IPS DF 4.7 (cell line): ENCODE data around the gene CFAP46.
"Not testable (repeated sequence)": the region's sequence is repeated elsewhere in the genome, so short reads cannot be mapped to it uniquely, and the experiment has no call there.

ENCODE experiments used
- DNase-seq: peaks from one replicate; pipeline ENCODE4 v3.0.0-alpha.2; 2013; ENCODE audit warnings: low spot score; ENCODE audit errors: extremely low read depth

Gene CFAP46

DNA sequence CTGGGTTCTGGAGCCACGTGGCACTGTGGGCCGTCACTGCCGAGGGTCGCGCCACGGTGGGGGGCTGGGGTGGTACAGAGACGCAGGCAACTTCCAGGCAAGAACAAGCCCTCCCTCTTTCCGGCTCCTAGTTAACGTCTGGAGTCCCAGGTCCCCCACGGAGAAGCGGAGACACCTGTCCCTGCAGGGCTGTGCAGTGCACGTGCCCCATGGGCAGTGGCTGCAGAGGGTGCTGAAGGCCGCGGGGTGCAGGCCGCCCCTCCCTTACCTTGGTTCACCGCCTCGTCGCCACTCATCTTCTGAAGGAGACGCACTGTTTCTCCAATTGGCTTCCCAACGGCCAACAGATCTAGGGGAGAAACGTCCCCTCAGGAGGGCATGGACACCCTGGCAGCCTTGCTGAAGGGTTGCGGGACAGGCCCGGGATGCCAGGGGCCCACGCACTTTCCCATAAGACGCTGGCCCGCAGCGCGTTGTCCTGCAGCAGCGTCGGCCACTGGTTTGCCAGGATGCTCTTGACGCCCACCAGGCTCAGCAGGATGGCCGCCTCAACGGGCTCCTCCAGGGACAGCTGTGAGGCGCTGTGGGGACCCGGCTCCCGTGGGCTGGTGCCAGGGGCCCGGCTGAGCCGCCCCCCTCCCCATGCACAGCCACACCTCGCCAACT, 132.1 kb downstream of the CFAP46 start:
- DNase-seq = no peak

GRCh38 chr10:132809232-132810140, 132.9 kb downstream of the CFAP46 start:
- DNase-seq = no peak

DNA sequence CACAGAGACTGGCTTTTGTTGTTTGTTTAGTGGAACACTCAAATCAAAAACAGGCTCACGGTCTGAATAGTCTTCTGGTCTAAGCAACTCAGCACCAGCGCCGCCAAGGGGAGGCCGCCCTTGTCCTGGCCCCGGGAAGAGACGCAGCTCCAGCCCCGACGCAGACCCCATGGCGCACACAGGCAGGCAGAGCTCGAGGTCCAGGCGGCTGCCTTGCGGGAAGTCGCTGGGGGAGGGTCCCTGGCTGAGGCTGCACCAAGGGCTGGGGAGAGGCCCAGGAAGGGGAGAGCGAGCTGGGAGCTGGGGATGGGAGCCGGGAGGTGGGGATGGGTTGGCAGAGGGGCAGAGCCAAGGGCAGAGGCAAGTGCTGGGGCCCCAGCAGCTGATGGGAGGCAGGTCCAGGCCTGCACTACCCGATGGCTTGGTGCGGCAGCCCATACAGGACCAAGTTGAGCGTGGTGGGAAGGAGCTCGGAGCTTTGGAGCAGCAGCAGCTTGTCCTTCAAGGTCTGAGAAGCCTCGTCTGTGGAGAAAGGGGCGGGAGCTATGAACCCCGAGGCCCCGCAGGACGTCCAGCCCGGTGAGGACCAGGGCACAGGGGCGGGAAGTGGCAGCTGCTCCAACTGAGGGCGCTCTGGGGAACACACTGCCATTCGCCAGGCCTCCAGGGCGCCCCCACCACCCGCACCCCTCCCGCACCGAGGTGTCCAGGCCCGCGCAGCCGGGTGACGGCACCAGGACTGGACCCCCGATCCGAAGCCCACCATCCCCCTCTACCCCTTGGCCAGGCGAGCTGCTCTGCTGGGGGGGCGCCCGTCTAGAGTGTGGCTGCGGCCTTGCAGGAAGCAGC, 133.8 kb downstream of the CFAP46 start:
- DNase-seq = no peak

- no peak for DNase-seq
These were observed 134.7 kb downstream of the CFAP46 start for GRCh38 chr10:132807621-132808049.

DNA sequence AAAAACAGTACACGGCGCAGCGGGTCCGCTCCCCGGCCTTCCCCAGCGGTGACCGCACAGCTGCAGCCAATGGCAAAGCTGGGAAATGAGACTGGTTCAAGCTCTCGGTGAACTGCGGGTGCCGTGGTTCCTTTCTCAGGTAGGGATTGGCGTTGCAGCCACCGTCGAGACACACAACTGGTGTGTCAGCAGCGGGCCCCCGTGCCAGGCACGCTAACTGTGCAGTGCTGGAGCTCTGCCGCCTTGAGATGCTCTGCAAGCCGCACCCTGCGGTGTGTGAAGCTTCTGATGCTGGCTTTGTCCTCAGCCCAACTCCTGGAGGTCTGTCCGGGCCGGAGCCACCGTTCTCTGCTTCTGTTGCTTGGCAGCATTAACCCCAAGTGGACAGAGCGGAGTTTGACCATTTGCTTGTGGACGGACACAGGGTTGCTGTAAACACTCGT, 135.8 kb downstream of the CFAP46 start:
- no peak for DNase-seq

DNA sequence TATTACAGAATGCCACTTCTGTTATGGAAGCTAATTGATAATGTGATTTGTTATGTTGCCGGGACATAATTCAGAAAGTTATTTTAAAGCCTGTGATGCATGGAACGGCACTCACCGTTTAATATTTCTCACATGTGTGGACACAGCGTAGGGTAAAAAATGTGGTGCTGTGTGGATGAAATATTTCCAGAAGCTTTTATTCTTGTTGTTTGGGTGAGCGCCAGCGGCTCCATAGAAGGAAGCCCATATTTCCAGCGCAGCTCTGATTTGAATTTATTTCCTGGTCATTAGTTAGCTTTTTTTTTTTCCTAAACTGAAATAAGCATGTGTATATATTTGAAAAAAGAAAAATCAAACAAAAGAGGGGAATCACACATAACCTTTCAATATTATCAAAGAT, 136.3 kb downstream of the CFAP46 start:
- DNase-seq = no peak

GRCh38 chr10:132805599-132805998, 136.8 kb downstream of the CFAP46 start:
- no peak for DNase-seq

GRCh38 chr10:132804785-132805426, 137.5 kb downstream of the CFAP46 start:
- DNase-seq = no peak

DNA sequence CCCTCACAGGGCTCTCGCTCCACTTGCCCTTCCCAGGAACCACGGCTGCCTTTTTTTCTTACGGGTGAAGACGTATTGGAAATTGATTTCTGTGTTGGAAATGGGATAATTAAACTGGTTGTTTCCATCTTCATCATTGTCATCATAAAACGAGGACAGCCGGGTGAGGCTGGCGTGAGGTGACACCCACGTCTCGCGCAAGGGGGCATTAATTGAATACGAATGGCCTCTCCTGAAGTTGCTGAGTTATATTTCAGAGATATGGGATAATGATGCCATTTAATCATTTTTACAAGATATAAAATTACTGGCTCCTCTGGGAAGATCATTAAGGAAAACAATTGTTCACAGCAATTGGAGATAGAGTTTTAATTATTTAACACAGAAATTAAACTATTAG, 138.1 kb downstream of the CFAP46 start:
- no peak for DNase-seq

DNA sequence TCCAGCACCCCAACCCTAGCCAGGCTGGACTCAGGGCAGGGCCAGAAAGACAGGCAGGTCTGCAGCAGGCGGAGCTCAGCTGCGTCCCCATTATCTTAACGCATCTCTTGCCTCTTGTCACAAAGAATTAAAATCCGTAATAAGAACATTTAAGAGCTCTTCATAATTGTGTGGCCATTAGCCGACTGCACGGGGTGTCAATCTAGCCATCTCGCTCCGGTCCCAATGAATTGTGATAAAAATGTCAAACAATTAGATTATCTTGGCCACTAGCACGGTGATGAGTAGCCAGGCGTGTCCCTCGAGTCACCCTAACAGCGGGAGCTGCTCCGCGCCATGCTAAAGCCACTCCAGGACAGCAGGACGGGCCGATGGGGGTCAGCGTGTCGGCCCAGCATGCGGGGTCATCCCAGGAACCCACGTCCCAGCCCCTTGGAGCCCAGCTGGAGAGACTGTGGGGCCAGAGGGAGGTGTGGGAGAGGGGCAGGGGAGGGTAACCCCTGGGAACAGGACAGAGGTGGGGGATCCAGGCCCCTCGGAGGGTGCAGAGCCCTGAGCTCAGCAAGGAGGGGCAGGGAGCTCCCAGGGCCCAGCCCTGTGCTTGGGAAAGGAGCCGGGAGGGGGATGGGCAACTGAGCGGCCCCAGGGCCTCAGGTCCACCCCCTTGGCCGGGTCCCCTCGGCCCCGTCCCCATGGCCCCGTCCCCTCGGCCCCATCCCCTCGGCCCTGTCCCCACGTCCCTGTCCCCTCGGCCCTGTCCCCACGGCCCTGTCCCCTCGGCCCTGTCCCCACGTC, 138.8 kb downstream of the CFAP46 start:
- DNase-seq = no peak

GRCh38 chr10:132802694-132803320, 139.6 kb downstream of the CFAP46 start:
- no peak for DNase-seq

- DNase-seq = no peak
These were observed 140.3 kb downstream of the CFAP46 start for GRCh38 chr10:132802048-132802447.

GRCh38 chr10:132799865-132800264, 142.5 kb downstream of the CFAP46 start:
- DNase-seq = no peak

DNA sequence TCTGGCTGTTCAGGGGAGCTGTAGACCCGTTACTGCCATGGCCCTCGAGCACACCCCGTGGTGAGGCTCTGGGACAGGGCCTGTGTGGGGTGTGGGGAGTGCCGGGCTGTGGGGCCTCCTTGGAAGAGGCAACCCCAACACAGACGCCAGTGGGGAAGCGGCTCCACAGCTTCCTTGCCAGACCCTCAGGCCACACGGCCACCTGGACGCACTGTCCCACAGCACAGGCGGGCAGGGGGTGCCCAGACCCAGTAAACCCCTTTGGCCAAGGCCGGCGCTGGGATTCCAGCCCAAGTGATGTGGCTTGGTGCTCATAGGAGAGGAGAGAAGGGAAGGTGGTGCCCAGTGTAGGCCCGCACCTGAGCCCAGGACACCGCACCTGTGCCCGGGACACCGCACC, 143.5 kb downstream of the CFAP46 start:
- no peak for DNase-seq

DNA sequence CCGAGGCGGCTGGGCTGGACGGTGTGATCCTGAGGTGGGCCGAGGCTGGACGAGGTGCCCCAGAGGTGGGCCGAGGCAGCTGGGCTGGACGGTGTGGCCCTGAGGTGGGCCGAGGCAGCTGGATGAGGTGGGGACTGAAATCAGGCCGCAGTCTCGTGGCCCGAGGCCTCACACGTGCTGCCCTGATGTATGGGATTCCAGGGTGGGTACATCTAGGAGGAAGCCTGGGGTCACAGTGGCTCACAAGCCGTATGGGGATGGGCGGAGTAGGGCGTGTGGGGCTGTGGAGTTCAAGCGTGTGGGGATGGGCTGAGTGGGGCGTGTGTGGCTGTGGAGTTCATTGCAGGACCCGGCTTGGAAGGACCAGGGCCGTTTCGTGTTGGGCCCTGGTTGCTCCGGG, 144.0 kb downstream of the CFAP46 start:
- no peak for DNase-seq

- not testable (repeated sequence) for DNase-seq
These were observed 144.4 kb downstream of the CFAP46 start for GRCh38 chr10:132797986-132798385.

DNA sequence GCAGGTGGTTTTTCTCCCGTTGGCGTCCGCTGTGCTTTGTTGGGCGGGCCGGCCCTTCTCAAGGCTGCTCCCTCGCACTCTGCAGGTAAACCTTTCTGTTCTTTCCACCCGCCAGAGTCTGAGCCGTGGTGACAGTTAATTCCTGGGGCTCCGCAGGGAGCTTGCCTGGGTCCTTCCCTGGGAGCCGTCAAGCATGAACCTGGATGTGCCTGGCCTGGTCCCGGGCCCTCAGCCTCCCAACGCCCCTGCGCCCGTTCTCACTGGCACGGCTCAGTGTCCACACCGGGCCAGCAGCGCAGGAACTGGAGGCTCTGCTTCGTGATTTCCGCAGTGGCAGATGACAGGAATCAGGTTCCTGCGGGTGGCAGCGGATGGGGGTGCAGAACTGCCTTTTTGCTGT, 145.5 kb downstream of the CFAP46 start:
- no peak for DNase-seq

- DNase-seq = no peak
These were observed 148.2 kb downstream of the CFAP46 start for GRCh38 chr10:132793871-132794849.

DNA sequence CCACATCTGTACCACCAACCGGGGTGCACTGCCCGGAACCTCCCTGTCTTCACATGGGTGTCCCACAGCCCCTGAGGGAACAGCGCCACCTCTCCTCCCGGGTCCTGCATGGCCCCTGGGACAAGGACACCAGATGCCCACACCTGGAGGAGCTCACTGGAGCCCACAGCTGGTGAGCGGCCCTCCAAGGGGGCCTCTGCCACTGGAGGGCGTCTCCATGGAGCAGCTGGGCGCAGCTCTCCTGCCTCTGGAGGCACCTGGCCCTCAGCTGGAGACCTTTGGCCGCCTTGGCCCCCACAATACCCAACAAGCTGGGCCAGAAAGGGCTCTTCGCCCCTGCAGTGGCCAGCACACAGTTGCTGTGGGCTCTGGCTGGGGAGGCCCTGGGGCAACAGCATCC, 149.2 kb downstream of the CFAP46 start:
- no peak for DNase-seq
